Thyroid gland (tissue), 4 donors: ENCODE results near the gene PCDHB4. TPM values are rescaled to one million over a fixed set of nuclear protein-coding genes. Genes with fewer than 3 reads are reported as not detected.
"Not testable (repeated sequence)": the region's sequence is repeated elsewhere in the genome, so short reads cannot be mapped to it uniquely, and the experiment has no call there.

Source experiments
- DNase-seq, 2 donors: peaks; one replicate each; pipeline ENCODE4 v3.0.0-alpha.2; 2019
- H3K27ac ChIP-seq, 3 donors: fragments of 200-600 bp; sonication (generic); 1 replicate in 2 of 3; 2 replicates in 1 of 3; pipeline ENCODE4 v1.5.1; 2016 to 2019; ENCODE audit warnings: mild to moderate bottlenecking in 1 of 3, moderate library complexity in 1 of 3
- H3K27me3 ChIP-seq: fragments of 200-600 bp; sonication (generic); one replicate; pipeline ENCODE4 v1.5.1; 2019
- H3K36me3 ChIP-seq, 2 donors: fragments of 200-600 bp; sonication (generic); one replicate each; pipeline ENCODE4 v1.5.1; 2016 to 2019
- H3K4me1 ChIP-seq, 2 donors: fragments of 200-600 bp; sonication (generic); one replicate each; pipeline ENCODE4 v1.5.1; 2017 to 2019
- H3K4me3 ChIP-seq, 3 donors: fragments of 200-600 bp; sonication (generic); replicated peaks in 1 of 3; 1 replicate in 2 of 3; 2 replicates in 1 of 3; pipeline ENCODE4 v1.5.1; 2016; ENCODE audit warnings: mild to moderate bottlenecking in 1 of 3
- H3K9me3 ChIP-seq: fragments of 200-600 bp; sonication (generic); one replicate; pipeline ENCODE4 v1.5.1; 2017
- POLR2A ChIP-seq, 2 donors: fragments of 450-650 bp; IDR thresholded peaks; one replicate each; pipeline ENCODE4 v1.6.1; 2017; ENCODE audit warnings: antibody characterized with exemption in 2 of 2, mild to moderate bottlenecking in 2 of 2, moderate library complexity in 1 of 2
- WGBS, 2 donors: methylation state at CpG; one replicate each; pipeline ENCODE4 v1.1.5; 2017; 5-methylcytosine and 5-hydroxymethylcytosine counted together
- intact Hi-C: fragments of 100-400 bp; cut with DNase I; formaldehyde crosslinking; loops from one replicate; pipeline ENCODE4 v1.15.1; 2023
- total RNA-seq, 4 donors: library from RNA; depleted of rRNA; stranded (reverse); fragments of >200 nt; gene quantifications; one replicate each; pipeline ENCODE4 v1.2.3, GENCODE V29; 2016
- TF ChIP-seq, protein P1 (sequence below), 6 experiments: fragments of 200-600 bp in 3 of 6; fragments of 450-650 bp in 3 of 6; sonication (generic) in 3 of 6; IDR thresholded peaks; one replicate each; pipeline ENCODE4 v1.5.1; 2016 to 2019; ENCODE audit warnings: antibody characterized with exemption in 6 of 6, mild to moderate bottlenecking in 2 of 6, inconsistent platforms in 1 of 6, moderate library complexity in 1 of 6

PCDHB4 gene
- total RNA-seq, 4 donors from 2014 or later: 2.0 to 8.7 (median 3.5) TPM

GRCh38 chr5:141105350-141105749 lies 16.3 kb upstream of the PCDHB4 start:
- no peak overlapping the region for H3K27ac ChIP-seq
- no peaks in the 10 kb centered on the region for H3K4me1 ChIP-seq
- 74 to 82% methylated on average over 2 of the region's 2 CpGs for WGBS, 2 donors
- intact Hi-C loops: no loop called here
- DNase-seq: no peak
- no peaks in the 10 kb centered on the region for H3K9me3 ChIP-seq
- H3K36me3 ChIP-seq: no peaks in the 10 kb centered on the region
- no peaks in the 10 kb centered on the region for H3K27me3 ChIP-seq
- no peak overlapping the region for H3K4me3 ChIP-seq
- no peak for TF ChIP-seq POLR2A (IDR thresholded peaks at IDR 0.05)
- TF ChIP-seq, protein P1, sequence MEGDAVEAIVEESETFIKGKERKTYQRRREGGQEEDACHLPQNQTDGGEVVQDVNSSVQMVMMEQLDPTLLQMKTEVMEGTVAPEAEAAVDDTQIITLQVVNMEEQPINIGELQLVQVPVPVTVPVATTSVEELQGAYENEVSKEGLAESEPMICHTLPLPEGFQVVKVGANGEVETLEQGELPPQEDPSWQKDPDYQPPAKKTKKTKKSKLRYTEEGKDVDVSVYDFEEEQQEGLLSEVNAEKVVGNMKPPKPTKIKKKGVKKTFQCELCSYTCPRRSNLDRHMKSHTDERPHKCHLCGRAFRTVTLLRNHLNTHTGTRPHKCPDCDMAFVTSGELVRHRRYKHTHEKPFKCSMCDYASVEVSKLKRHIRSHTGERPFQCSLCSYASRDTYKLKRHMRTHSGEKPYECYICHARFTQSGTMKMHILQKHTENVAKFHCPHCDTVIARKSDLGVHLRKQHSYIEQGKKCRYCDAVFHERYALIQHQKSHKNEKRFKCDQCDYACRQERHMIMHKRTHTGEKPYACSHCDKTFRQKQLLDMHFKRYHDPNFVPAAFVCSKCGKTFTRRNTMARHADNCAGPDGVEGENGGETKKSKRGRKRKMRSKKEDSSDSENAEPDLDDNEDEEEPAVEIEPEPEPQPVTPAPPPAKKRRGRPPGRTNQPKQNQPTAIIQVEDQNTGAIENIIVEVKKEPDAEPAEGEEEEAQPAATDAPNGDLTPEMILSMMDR (IDR thresholded peaks at IDR 0.05): no peak

GRCh38 chr5:141119250-141119649 lies 2.4 kb upstream of the PCDHB4 start:
- Histone ChIP-seq H3K27me3 (peaks cover 4% of the 10 kb centered on the region), H3K4me3 (no peak overlapping the region), H3K4me1 (no peaks in the 10 kb centered on the region), H3K27ac (no peak overlapping the region), H3K36me3 (no peaks in the 10 kb centered on the region), H3K9me3 (no peaks in the 10 kb centered on the region)
- intact Hi-C loops: no loop called here
- 35 to 50% methylated on average over 2 of the region's 2 CpGs for WGBS, 2 donors
- TF ChIP-seq POLR2A (IDR thresholded peaks at IDR 0.05): no peak
- TF ChIP-seq, protein P1 (IDR thresholded peaks at IDR 0.05): no peak
- no peak for DNase-seq

DNA sequence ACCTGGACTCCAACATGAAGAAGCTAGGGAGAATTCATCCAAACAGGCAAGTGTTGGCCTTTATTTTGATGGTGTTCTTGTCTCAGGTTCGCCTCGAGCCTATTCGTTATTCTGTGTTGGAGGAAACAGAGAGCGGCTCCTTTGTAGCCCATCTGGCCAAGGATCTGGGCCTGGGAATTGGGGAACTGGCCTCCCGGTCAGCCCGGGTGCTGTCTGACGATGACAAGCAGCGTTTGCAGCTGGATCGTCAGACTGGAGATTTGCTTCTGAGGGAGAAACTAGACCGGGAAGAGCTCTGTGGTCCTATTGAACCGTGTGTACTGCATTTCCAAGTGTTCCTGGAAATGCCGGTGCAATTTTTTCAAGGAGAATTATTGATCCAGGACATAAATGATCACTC lies 367 bp downstream of the PCDHB4 start:
- no peak for DNase-seq
- intact Hi-C loops: no loop called here
- no peaks in the 10 kb centered on the region for H3K4me1 ChIP-seq
- H3K9me3 ChIP-seq: no peaks in the 10 kb centered on the region
- no peak overlapping the region for H3K4me3 ChIP-seq
- H3K27me3 ChIP-seq: peaks cover 4% of the 10 kb centered on the region
- WGBS, 2 donors: 34 to 66% methylated on average over 11 to 12 of the region's 12 CpGs
- H3K27ac ChIP-seq: no peak overlapping the region
- no peak for TF ChIP-seq POLR2A (IDR thresholded peaks at IDR 0.05)
- TF ChIP-seq, protein P1 (IDR thresholded peaks at IDR 0.05): no peak
- no peaks in the 10 kb centered on the region for H3K36me3 ChIP-seq

- H3K27ac ChIP-seq, DNase-seq, intact Hi-C loops, H3K9me3 ChIP-seq, H3K4me1 ChIP-seq, H3K36me3 ChIP-seq, H3K27me3 ChIP-seq, H3K4me3 ChIP-seq: not testable (repeated sequence)
- WGBS, 2 donors: 21 to 60% methylated on average over 2 to 6 of the region's 73 CpGs
Measured at GRCh38 chr5:141123396-141124135, 1.9 kb downstream of the PCDHB4 start.

- Histone ChIP-seq H3K9me3 (no peaks in the 10 kb centered on the region), H3K27ac (no peak overlapping the region), H3K27me3 (no peaks in the 10 kb centered on the region), H3K4me1 (no peaks in the 10 kb centered on the region), H3K36me3 (no peaks in the 10 kb centered on the region), H3K4me3 (no peak overlapping the region)
- 92 to 94% methylated on average over 1 of the region's 1 CpG for WGBS, 2 donors
- TF ChIP-seq, protein P1 (IDR thresholded peaks at IDR 0.05): no peak
- TF ChIP-seq POLR2A (IDR thresholded peaks at IDR 0.05): no peak
- no peak for DNase-seq
- intact Hi-C loops: no loop called here
Measured at GRCh38 chr5:141127305-141127704, 5.7 kb downstream of the PCDHB4 start.
